ENCODE measurements around the gene GTF2E1.

DNA sequence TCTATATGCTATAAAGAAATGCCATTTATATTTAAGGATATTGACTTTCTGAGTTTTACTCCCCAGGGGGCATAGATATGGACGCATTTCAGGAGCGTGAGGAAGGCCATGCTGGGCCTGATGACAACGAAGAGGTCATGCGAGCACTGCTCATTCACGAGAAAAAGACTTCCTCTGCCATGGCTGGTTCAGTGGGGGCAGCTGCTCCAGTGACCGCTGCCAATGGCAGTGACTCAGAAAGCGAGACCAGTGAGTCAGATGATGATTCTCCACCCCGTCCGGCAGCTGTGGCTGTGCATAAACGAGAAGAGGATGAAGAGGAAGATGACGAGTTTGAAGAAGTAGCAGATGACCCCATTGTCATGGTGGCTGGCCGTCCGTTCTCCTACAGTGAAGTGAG, 38.4 kb downstream of the GTF2E1 start:
- TF ChIP-seq, protein P1, sequence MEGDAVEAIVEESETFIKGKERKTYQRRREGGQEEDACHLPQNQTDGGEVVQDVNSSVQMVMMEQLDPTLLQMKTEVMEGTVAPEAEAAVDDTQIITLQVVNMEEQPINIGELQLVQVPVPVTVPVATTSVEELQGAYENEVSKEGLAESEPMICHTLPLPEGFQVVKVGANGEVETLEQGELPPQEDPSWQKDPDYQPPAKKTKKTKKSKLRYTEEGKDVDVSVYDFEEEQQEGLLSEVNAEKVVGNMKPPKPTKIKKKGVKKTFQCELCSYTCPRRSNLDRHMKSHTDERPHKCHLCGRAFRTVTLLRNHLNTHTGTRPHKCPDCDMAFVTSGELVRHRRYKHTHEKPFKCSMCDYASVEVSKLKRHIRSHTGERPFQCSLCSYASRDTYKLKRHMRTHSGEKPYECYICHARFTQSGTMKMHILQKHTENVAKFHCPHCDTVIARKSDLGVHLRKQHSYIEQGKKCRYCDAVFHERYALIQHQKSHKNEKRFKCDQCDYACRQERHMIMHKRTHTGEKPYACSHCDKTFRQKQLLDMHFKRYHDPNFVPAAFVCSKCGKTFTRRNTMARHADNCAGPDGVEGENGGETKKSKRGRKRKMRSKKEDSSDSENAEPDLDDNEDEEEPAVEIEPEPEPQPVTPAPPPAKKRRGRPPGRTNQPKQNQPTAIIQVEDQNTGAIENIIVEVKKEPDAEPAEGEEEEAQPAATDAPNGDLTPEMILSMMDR (IDR thresholded peaks at IDR 0.05; ENCODE audit: low read depth, low read length, poor library complexity, severe bottlenecking) = no peak
- no peak for TF ChIP-seq EZH2phosphoT487 (IDR thresholded peaks at IDR 0.05; ENCODE audit: borderline replicate concordance, low read length)
